ENCODE data around the gene DNMT3A. TPM values are rescaled to one million over a fixed set of nuclear protein-coding genes. Genes with fewer than 3 reads are reported as not detected.

Gene DNMT3A
- total RNA-seq, 1 experiment from 2014 or later: 215 TPM

- Histone ChIP-seq H2AFZ (ENCODE audit: low read length) (no peak overlapping the region), H4K8ac (replicated peaks; ENCODE audit: insufficient read length, low read depth, low read length) (no peak overlapping the region), H3K56ac (ENCODE audit: insufficient read length, low read depth, low read length) (no peak overlapping the region), H3K27me3 (ENCODE audit: insufficient read depth, low read length) (no peaks in the 10 kb centered on the region), H3K27ac (ENCODE audit: insufficient read length, low read depth, low read length) (no peak overlapping the region), H4K20me1 (ENCODE audit: control insufficient read depth, insufficient read depth, insufficient read length) (no peaks in the 10 kb centered on the region), H3K23ac (ENCODE audit: insufficient read length, low read depth, low read length) (no peak overlapping the region), H2BK15ac (ENCODE audit: low read depth, low read length) (no peak overlapping the region), H3K79me2 (ENCODE audit: insufficient read depth, low read length) (no peaks in the 10 kb centered on the region; the same call in 1 of the 2 replicates), H2BK12ac (ENCODE audit: insufficient read length, low read depth, low read length) (no peak overlapping the region), H3K4me1 (ENCODE audit: insufficient read depth, low read length) (peaks cover 3% of the 10 kb centered on the region; the same call in 1 of the 2 replicates), H3K4me2 (ENCODE audit: insufficient read depth, insufficient read length, low read length) (no peak overlapping the region), H3K4ac (ENCODE audit: low read depth, low read length) (no peak overlapping the region), H2BK20ac (ENCODE audit: low read depth, low read length, poor library complexity, severe bottlenecking) (no peak overlapping the region), H2BK5ac (ENCODE audit: insufficient read length, low read length) (no peak overlapping the region), H2AK5ac (ENCODE audit: insufficient read length, low read length) (no peak overlapping the region), H4K5ac (ENCODE audit: insufficient read length, low read depth, low read length) (no peak overlapping the region), H3K9ac (ENCODE audit: extremely low read depth, insufficient read length, low read length) (no peak overlapping the region), H3K14ac (ENCODE audit: insufficient read depth, low read length) (no peak overlapping the region; the same call in 1 of the 2 replicates), H3K23me2 (ENCODE audit: insufficient read length, low read depth, low read length, poor library complexity, severe bottlenecking) (no peaks in the 10 kb centered on the region), H3T11ph (ENCODE audit: low read length) (no peak overlapping the region), H4K91ac (ENCODE audit: insufficient read length, low read depth, low read length) (no peak overlapping the region), H3K18ac (ENCODE audit: insufficient read length, low read depth, low read length) (no peak overlapping the region), H3K79me1 (ENCODE audit: insufficient read depth, low read depth, low read length, poor library complexity, severe bottlenecking) (no peaks in the 10 kb centered on the region), H2BK120ac (ENCODE audit: low read depth, low read length, poor library complexity, severe bottlenecking) (no peak overlapping the region), H3K9me3 (ENCODE audit: control insufficient read depth, low read depth, low read length) (no peaks in the 10 kb centered on the region)
- no peak overlapping the region for H3K4me3 Mint-ChIP-seq
- TF ChIP-seq CTCF (conservative IDR thresholded peaks at IDR 0.05): no peak
- H3K4me1 Mint-ChIP-seq: peaks cover 31 to 39% of the 10 kb centered on the region in 2 experiments
- H3K9me3 Mint-ChIP-seq: no peaks in the 10 kb centered on the region; a peak in 1 of 5 replicates
- H3K27me3 Mint-ChIP-seq (ENCODE audit: low read depth): no peaks in the 10 kb centered on the region
- H3K36me3 Mint-ChIP-seq (ENCODE audit: insufficient read depth in 1 of 3, low read depth in 3 of 3): peaks cover 24 to 53% (median 40%) of the 10 kb centered on the region in 3 experiments; a peak in 6 of 7 replicates
- WGBS (ENCODE audit: extremely low coverage, insufficient read length, low lambda C conversion rate): no CpG with 5 or more reads among the region's 8 CpGs
- DNase-seq: no peak
- H3K27ac Mint-ChIP-seq: no peak overlapping the region
Observed at GRCh38 chr2:25230948-25231311, 110.8 kb downstream of the DNMT3A start.

Measured in H9 (cell line).